ENCODE results near the gene KIAA2012. TPM values are rescaled to one million over a fixed set of nuclear protein-coding genes. Genes with fewer than 3 reads are reported as not detected.

KIAA2012 gene
- total RNA-seq, 1 experiment from 2014 or later, result not detected

- no peak for TF ChIP-seq EZH2 (IDR thresholded peaks at IDR 0.05; ENCODE audit: borderline replicate concordance, low read depth, low read length, poor library complexity, severe bottlenecking)
- no peak for TF ChIP-seq CTCF (conservative IDR thresholded peaks at IDR 0.05; ENCODE audit: low read depth, low read length)
- DNase-seq (ENCODE audit: low spot score), result no peak
- Histone ChIP-seq H3K36me3 (ENCODE audit: insufficient read depth, low read length, poor library complexity, severe bottlenecking) (no peaks in the 10 kb centered on the region), H3K4me3 (ENCODE audit: low read depth, low read length, poor library complexity, severe bottlenecking) (no peak overlapping the region), H3K27ac (ENCODE audit: low read depth, low read length, poor library complexity, severe bottlenecking) (no peak overlapping the region), H3K4me1 (ENCODE audit: insufficient read depth, low read length, poor library complexity, severe bottlenecking) (peaks cover 7% of the 10 kb centered on the region), H3K27me3 (replicated peaks; ENCODE audit: insufficient read depth, low read depth, low read length, poor library complexity) (no peaks in the 10 kb centered on the region), H3K9me3 (ENCODE audit: low read depth, low read length, poor library complexity, severe bottlenecking) (no peaks in the 10 kb centered on the region)
- intact Hi-C loops (cut with micrococcal nuclease; ENCODE audit: unreplicated experiment), result no loop called here
- ChIA-PET POLR2A (ENCODE audit: low non-redundant PET) (no interaction called here), CTCF (no interaction called here)
- BruUV-seq (replicated peaks), result no TSS peak
Observed at GRCh38 chr2:202154613-202155012, 81.6 kb downstream of the KIAA2012 start.

DNA sequence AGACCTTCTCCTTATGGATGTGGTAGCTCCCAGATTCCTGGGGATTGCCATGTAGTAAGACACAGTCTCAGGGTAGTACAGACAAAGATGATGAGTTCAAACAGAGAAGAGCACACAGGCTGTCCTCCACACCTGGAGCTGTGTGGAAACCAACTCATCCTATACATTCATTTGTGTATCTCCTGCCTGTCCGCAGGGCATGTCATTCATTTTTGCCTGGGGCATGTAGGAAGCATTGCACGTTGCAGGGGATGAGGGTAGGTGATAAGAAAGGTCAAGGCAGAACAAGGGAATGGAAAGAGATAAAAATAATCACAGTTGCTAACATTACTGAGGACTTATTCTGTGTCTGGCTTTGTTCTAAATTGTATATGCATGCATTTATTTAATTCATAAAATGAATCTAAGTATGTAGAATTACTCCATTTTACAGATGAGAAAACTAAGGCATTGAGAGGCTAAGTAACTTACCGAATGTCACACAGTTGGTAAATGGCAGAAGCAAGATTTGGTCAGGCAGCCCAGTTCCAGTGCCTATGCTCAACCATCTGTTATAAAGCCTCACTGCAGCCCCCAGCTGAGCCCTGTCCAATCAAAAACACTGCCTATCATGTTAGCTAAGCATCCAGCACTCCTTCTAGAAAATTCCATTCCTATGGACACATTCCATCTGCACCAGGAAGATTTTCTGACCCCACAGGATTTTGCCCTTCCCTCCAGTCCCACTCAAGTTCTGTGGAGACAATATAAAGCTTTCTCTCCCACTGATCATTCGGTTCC lies 84.3 kb downstream of the KIAA2012 start:
- no TSS peak for BruUV-seq (replicated peaks)
- H3K27me3 ChIP-seq (replicated peaks; ENCODE audit: insufficient read depth, low read depth, low read length, poor library complexity), result no peaks in the 10 kb centered on the region
- intact Hi-C loops (cut with micrococcal nuclease; ENCODE audit: unreplicated experiment), result no loop called here

GRCh38 chr2:202158796-202159195 lies 85.7 kb downstream of the KIAA2012 start:
- intact Hi-C loops (cut with micrococcal nuclease; ENCODE audit: unreplicated experiment), result no loop called here
- no TSS peak for BruUV-seq (replicated peaks)
- no peaks in the 10 kb centered on the region for H3K4me1 ChIP-seq (ENCODE audit: insufficient read depth, low read length, poor library complexity, severe bottlenecking)
- DNase-seq (ENCODE audit: low spot score), result peak; percentile 23
- no peak overlapping the region for H3K27ac ChIP-seq (ENCODE audit: low read depth, low read length, poor library complexity, severe bottlenecking)
- TF ChIP-seq CTCF (conservative IDR thresholded peaks at IDR 0.05; ENCODE audit: low read depth, low read length), result peak; percentile 48
- TF ChIP-seq EZH2 (IDR thresholded peaks at IDR 0.05; ENCODE audit: borderline replicate concordance, low read depth, low read length, poor library complexity, severe bottlenecking), result no peak
- ChIA-PET CTCF (interaction anchor here (0.6 kb wide), 1 partner anchor 405 kb away, joined by 4 read pairs; no protein-coding TSS in a partner anchor), POLR2A (ENCODE audit: low non-redundant PET) (interaction anchor here (0.6 kb wide), 1 partner anchor 102 kb away, joined by 3 read pairs; no protein-coding TSS in a partner anchor)
- no peaks in the 10 kb centered on the region for H3K36me3 ChIP-seq (ENCODE audit: insufficient read depth, low read length, poor library complexity, severe bottlenecking)
- H3K27me3 ChIP-seq (replicated peaks; ENCODE audit: insufficient read depth, low read depth, low read length, poor library complexity), result no peaks in the 10 kb centered on the region
- no peaks in the 10 kb centered on the region for H3K9me3 ChIP-seq (ENCODE audit: low read depth, low read length, poor library complexity, severe bottlenecking)
- no peak overlapping the region for H3K4me3 ChIP-seq (ENCODE audit: low read depth, low read length, poor library complexity, severe bottlenecking)

More for the DNA sequence above, 84.3 kb downstream of the KIAA2012 start:
- Histone ChIP-seq H3K4me3 (ENCODE audit: low read depth, low read length, poor library complexity, severe bottlenecking) (no peak overlapping the region), H3K4me1 (ENCODE audit: insufficient read depth, low read length, poor library complexity, severe bottlenecking) (no peaks in the 10 kb centered on the region), H3K9me3 (ENCODE audit: low read depth, low read length, poor library complexity, severe bottlenecking) (no peaks in the 10 kb centered on the region), H3K27ac (ENCODE audit: low read depth, low read length, poor library complexity, severe bottlenecking) (no peak overlapping the region), H3K36me3 (ENCODE audit: insufficient read depth, low read length, poor library complexity, severe bottlenecking) (no peaks in the 10 kb centered on the region)
- DNase-seq (ENCODE audit: low spot score), result no peak
- no peak for TF ChIP-seq CTCF (conservative IDR thresholded peaks at IDR 0.05; ENCODE audit: low read depth, low read length)
- no peak for TF ChIP-seq EZH2 (IDR thresholded peaks at IDR 0.05; ENCODE audit: borderline replicate concordance, low read depth, low read length, poor library complexity, severe bottlenecking)
- ChIA-PET CTCF (no interaction called here), POLR2A (ENCODE audit: low non-redundant PET) (no interaction called here)

All from A673 (cell line).